Measurements from ENCODE around the gene CTSA.

DNA sequence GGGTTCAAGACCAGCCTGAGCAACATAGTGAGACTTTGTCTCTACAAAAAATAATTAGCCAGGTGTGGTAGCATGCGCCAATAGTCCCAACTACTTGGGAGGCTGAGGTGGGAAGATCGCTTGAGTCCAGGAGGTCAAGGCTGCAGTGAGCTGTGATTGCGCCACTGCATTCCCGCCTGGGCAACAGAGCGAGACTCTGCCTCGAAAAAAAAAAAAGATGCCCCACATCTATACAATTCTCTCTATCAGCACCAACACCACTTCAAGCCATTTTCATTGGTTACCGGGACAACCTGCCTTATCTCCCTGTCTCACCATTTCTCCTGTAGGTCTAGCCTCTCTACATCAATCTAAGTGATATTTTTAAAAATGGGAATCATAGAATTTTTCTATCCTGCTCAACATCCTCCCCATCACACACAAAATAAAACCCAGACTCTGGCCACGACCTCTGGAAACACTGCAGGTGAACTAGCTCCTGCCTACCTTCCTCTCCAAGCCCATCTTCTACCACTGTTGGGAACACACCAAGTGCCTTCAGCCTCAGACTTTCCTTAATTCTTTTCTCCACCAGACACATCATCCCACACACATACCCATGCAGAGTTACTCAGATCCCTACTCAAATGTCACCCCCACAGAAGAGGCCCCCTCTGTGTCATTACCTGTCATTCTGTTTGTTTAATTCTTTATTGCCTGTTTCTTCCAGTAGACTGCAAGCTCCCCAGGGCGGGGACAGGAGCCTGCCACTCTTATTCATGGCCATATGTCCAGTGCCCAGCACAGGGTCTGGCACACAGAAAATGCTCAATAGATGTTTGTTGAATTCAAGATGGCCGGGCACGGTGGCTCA lies 30.4 kb downstream of the CTSA start:
- TF ChIP-seq, protein P1, sequence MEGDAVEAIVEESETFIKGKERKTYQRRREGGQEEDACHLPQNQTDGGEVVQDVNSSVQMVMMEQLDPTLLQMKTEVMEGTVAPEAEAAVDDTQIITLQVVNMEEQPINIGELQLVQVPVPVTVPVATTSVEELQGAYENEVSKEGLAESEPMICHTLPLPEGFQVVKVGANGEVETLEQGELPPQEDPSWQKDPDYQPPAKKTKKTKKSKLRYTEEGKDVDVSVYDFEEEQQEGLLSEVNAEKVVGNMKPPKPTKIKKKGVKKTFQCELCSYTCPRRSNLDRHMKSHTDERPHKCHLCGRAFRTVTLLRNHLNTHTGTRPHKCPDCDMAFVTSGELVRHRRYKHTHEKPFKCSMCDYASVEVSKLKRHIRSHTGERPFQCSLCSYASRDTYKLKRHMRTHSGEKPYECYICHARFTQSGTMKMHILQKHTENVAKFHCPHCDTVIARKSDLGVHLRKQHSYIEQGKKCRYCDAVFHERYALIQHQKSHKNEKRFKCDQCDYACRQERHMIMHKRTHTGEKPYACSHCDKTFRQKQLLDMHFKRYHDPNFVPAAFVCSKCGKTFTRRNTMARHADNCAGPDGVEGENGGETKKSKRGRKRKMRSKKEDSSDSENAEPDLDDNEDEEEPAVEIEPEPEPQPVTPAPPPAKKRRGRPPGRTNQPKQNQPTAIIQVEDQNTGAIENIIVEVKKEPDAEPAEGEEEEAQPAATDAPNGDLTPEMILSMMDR (IDR thresholded peaks at IDR 0.05 in 8 of 11, conservative IDR thresholded peaks at IDR 0.05 in 3 of 11) = no peak
- no peak for TF ChIP-seq POLR2AphosphoS5 (IDR thresholded peaks at IDR 0.05)
